ENCODE results near the gene FHIP1A.

GRCh38 chr4:151430740-151431457 lies 21.9 kb downstream of the FHIP1A start:
- TF ChIP-seq POLR2A (IDR thresholded peaks at IDR 0.05): no peak
- no peak for TF ChIP-seq CTCF (IDR thresholded peaks at IDR 0.05)
